HK-2 (cell line): Measurements from ENCODE around the gene ANKRD13A.

Source experiments
- DNase-seq: peaks from one replicate; pipeline ENCODE4 v3.0.0-alpha.2; 2018; ENCODE audit not compliant: unreplicated experiment

The ANKRD13A gene

DNA sequence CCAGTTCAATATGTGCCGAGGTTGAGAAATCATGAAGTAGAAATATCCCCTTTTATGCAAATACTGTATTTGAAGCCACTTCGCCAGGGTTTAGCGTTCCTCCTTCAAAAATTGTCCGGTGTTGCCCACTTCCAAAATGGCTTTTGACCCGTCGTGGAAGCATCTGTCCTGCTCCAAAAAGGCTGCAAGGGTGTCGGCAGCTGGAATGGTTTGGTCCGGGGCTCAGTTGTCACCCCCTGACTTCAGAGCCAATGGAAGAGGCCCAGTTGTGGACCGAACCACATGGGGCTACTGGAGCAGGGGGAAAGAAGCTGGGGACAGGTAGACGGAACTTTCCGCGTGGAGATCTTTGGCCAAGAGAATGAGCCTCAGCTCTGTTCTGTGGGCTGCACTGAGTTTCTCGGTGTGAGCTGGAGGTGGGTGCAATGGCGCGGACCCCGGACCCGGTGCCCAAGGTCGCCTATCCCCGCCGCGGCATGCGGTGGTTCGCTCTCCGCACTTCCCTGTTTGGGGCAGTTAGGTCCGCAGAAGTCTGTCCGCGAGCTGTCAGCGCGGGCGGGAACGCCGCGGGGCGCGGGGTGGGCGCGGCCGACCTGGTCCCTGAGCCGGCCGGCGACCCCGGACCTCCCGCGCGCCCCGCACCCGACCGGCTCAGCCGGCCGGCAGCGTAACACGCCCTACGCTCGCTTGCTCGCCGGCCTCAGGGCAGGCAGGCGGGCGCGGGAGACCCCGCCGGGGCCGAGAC lies at the start of gene ANKRD13A:
ANKRD13A (plus strand) TSS at position 527 of the 745 bp plus-strand sequence. CDS start 259 bp downstream, outside the sequence.
- peak; percentile 90 for DNase-seq

DNA sequence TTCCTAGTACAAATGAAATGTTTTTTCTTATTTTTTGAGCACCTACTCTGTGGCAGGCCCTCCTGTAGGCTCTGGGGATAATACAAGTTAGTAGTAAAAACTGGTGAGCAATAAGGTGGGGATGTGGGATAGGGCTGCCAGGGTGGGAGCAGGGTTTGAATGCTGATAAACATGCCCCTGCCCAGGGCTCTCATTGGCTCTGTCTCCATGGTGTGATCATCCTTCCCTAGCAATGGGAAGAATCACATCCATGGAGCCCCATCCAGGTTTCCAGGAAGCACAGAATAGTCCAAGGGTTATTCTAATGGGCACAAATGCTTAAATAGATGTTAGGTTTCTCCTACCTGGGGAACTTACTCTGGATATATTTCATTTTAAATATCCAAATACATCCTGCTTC lies 48.6 kb upstream of the ANKRD13A start:
- DNase-seq, result peak; percentile 38

DNA sequence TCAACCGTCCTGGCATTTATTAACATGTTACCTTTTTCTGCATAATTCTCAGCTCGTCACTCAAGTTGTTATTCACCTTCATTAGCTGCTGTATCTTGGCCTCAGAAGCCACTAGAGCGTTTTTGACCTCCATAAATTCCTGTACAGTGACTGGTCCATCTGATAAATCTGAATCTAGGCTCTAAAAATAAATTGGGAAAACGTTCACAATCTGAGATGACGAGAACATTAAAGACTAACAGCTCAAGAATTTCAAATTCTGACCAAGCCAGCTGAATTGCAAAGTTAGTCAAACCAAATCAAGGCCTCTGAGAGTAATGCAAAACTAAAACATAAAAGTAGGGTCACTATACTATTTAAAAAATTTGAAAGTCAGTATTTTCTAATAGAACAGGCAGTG lies 48.1 kb upstream of the ANKRD13A start:
- peak; percentile 41 for DNase-seq

DNA sequence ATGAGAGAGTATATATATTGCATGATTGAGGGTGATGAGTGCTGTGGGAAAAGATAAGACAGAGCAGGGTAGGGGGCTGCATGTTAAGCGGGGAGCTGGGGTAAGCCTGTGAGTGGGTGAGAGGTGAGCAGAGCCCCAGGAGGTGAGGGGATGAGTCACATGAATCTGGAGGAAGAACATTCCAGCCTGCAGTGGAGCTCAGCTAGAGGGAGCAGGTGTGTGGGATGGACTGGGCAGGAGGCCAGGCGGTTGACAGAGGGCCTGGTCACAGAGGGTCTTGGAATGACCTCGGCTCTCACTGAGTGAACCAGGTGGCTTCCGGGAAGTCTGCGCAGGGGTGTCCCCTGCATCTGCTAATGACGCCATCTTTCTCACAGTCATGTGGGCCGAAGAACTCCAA lies 47.5 kb upstream of the ANKRD13A start:
- DNase-seq, result peak; percentile 91

GRCh38 chr12:109952160-109952858 lies 46.9 kb upstream of the ANKRD13A start:
- DNase-seq, result peak; percentile 21

DNA sequence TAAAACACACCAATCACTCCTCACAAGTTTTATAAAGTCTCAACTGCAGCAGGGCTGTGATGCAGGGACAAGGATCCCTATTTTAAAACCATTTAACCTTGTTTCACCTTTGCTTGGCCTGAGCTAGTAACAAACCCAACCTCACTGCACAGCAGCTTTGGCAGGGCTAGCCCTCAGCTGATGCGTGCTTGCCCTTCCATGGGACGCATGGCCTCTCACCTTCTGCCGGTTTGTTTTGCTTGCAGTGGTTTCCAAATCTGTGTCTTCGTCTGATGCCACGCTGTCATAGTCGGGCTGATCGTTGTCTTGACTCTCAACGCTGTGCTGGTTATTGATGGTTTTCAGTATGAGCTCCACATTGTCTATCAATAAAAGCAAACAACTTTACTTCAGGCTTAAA lies 46.4 kb upstream of the ANKRD13A start:
- no peak for DNase-seq

- DNase-seq, result no peak
Measured at GRCh38 chr12:109953656-109954055, 45.6 kb upstream of the ANKRD13A start.

- no peak for DNase-seq
Measured at GRCh38 chr12:109958374-109958773, 40.9 kb upstream of the ANKRD13A start.

- no peak for DNase-seq
Measured at GRCh38 chr12:109959411-109960093, 39.7 kb upstream of the ANKRD13A start.

- no peak for DNase-seq
Measured at GRCh38 chr12:109961201-109961600, 38.0 kb upstream of the ANKRD13A start.

GRCh38 chr12:109961612-109962011 lies 37.6 kb upstream of the ANKRD13A start:
- no peak for DNase-seq

DNA sequence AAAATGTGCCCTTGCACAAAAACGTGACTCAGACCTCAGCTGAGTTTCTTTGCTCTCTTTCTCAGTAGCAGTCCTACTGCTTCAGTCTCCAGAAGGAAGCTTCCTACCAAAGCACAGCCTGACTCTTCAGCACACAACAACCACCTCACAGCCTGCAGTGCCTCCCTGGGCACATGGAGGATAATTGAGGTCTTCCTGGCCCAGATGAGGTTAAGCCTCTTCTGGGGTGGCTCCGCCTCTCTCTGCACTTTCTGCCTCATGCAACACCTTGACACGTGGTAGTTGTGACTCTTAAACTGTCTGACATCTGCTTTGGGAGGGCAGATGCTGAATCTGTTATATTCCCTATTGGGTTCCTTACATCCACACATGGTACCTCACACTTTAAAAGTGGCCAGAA lies 36.8 kb upstream of the ANKRD13A start:
- DNase-seq, result no peak

DNA sequence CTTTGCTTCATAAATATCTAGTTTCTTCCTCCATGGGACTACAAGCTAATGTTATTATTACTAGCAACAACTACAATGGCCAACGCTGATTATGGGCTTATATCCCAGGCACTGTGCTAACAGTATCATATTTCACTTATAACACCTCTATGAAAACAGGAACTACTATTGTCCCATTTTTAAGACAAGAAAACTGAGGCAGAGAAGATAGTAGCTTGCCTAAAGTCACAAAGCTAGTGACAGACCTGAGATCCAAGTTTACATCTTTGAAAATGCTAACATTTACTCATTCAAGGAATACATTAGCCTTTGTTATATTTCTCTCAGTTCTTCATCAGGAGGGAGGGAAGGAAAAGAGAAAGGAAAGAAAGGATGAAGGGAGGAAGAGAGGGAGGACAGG lies 35.9 kb upstream of the ANKRD13A start:
- DNase-seq, result no peak

GRCh38 chr12:109963743-109964429 lies 35.3 kb upstream of the ANKRD13A start:
- DNase-seq, result no peak

GRCh38 chr12:109966546-109966945 lies 32.7 kb upstream of the ANKRD13A start:
- DNase-seq, result no peak

GRCh38 chr12:109967383-109968031 lies 31.7 kb upstream of the ANKRD13A start:
- DNase-seq, result no peak

- no peak for DNase-seq
Measured at GRCh38 chr12:109968032-109968420, 31.2 kb upstream of the ANKRD13A start.

GRCh38 chr12:109968801-109969200 lies 30.4 kb upstream of the ANKRD13A start:
- DNase-seq, result no peak

GRCh38 chr12:109972821-109973220 lies 26.4 kb upstream of the ANKRD13A start:
- DNase-seq, result no peak

DNA sequence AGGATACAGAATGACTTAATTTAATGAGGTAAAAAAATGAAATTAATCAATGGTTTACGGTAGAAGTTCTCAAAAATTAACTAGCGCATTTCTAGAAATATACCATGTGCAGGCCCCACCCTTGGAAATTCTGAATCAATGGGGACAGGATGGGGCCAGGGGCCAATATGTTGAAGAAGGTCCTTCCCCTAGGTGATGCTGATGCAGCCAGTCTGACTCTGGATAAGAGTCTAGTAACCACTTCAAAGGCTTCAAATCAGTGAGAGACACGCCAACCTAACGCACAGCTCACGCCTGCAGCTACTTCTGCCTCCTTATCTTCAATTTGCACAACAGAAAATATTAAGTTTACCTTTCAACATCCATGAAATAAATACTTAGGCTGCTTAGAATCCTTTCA lies 17.9 kb upstream of the ANKRD13A start:
- DNase-seq, result no peak

DNA sequence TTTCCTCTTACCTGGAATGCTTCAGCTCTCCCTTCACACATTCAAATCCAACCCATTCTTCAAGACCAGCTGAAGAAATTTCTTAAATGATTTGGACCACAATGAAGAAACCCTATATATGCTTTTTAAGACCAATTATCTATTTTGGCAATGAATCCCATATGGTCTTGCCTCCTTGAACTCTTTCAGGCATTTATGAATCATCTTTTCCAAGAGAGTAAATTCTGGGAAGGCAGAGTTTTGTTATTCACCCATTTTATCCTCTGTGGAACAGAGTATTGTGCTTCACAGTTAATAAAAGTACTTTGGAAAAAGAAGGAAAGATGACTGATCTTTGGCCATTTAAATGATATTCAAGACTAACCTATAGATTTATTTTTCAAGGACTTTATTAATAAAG lies 17.0 kb upstream of the ANKRD13A start:
- DNase-seq, result no peak
